ENCODE data around the gene KIF13A. TPM values are rescaled to one million over a fixed set of nuclear protein-coding genes. Genes with fewer than 3 reads are reported as not detected.

Gene KIF13A
- total RNA-seq, 1 experiment from 2014 or later, result 19.7 TPM

- ChIA-PET POLR2A (ENCODE audit: low non-redundant PET) (no interaction called here), CTCF (no interaction called here)
- DNase-seq (ENCODE audit: low spot score), result no peak
- Histone ChIP-seq H3K9me3 (ENCODE audit: low read depth, low read length, poor library complexity, severe bottlenecking) (no peaks in the 10 kb centered on the region), H3K36me3 (ENCODE audit: insufficient read depth, low read length, poor library complexity, severe bottlenecking) (no peaks in the 10 kb centered on the region), H3K4me3 (ENCODE audit: low read depth, low read length, poor library complexity, severe bottlenecking) (no peak overlapping the region), H3K27me3 (replicated peaks; ENCODE audit: insufficient read depth, low read depth, low read length, poor library complexity) (no peaks in the 10 kb centered on the region), H3K27ac (ENCODE audit: low read depth, low read length, poor library complexity, severe bottlenecking) (peak overlapping the region; percentile 36), H3K4me1 (ENCODE audit: insufficient read depth, low read length, poor library complexity, severe bottlenecking) (peaks cover 31% of the 10 kb centered on the region)
- no TSS peak for BruUV-seq (replicated peaks)
- intact Hi-C loops (cut with micrococcal nuclease; ENCODE audit: unreplicated experiment), result no loop called here
- TF ChIP-seq CTCF (conservative IDR thresholded peaks at IDR 0.05; ENCODE audit: low read depth, low read length), result no peak
- no peak for TF ChIP-seq EZH2 (IDR thresholded peaks at IDR 0.05; ENCODE audit: borderline replicate concordance, low read depth, low read length, poor library complexity, severe bottlenecking)
These were observed 14.3 kb downstream of the KIF13A start for GRCh38 chr6:17972978-17973622.

- intact Hi-C loops (cut with micrococcal nuclease; ENCODE audit: unreplicated experiment), result no loop called here
- BruUV-seq (replicated peaks), result no TSS peak
- DNase-seq (ENCODE audit: low spot score), result peak; percentile 61
- ChIA-PET CTCF (no interaction called here), POLR2A (ENCODE audit: low non-redundant PET) (no interaction called here)
- H3K27ac ChIP-seq (ENCODE audit: low read depth, low read length, poor library complexity, severe bottlenecking), result peak overlapping the region; percentile 36
- H3K4me1 ChIP-seq (ENCODE audit: insufficient read depth, low read length, poor library complexity, severe bottlenecking), result peaks cover 34% of the 10 kb centered on the region
- no peak overlapping the region for H3K4me3 ChIP-seq (ENCODE audit: low read depth, low read length, poor library complexity, severe bottlenecking)
- H3K27me3 ChIP-seq (replicated peaks; ENCODE audit: insufficient read depth, low read depth, low read length, poor library complexity), result no peaks in the 10 kb centered on the region
- no peaks in the 10 kb centered on the region for H3K36me3 ChIP-seq (ENCODE audit: insufficient read depth, low read length, poor library complexity, severe bottlenecking)
- no peaks in the 10 kb centered on the region for H3K9me3 ChIP-seq (ENCODE audit: low read depth, low read length, poor library complexity, severe bottlenecking)
- TF ChIP-seq CTCF (conservative IDR thresholded peaks at IDR 0.05; ENCODE audit: low read depth, low read length) (no peak), EZH2 (IDR thresholded peaks at IDR 0.05; ENCODE audit: borderline replicate concordance, low read depth, low read length, poor library complexity, severe bottlenecking) (no peak)
These were observed 15.1 kb downstream of the KIF13A start for GRCh38 chr6:17972074-17972952.

GRCh38 chr6:17971128-17972073 is 16.0 kb downstream of the KIF13A start:
- BruUV-seq (replicated peaks), result no TSS peak
- POLR2A ChIA-PET (ENCODE audit: low non-redundant PET), result no interaction called here
- intact Hi-C loops (cut with micrococcal nuclease; ENCODE audit: unreplicated experiment), result no loop called here

More at GRCh38 chr6:17971128-17972073, 16.0 kb downstream of the KIF13A start:
- Histone ChIP-seq H3K27me3 (replicated peaks; ENCODE audit: insufficient read depth, low read depth, low read length, poor library complexity) (no peaks in the 10 kb centered on the region), H3K9me3 (ENCODE audit: low read depth, low read length, poor library complexity, severe bottlenecking) (no peaks in the 10 kb centered on the region), H3K4me3 (ENCODE audit: low read depth, low read length, poor library complexity, severe bottlenecking) (no peak overlapping the region), H3K36me3 (ENCODE audit: insufficient read depth, low read length, poor library complexity, severe bottlenecking) (no peaks in the 10 kb centered on the region), H3K4me1 (ENCODE audit: insufficient read depth, low read length, poor library complexity, severe bottlenecking) (peaks cover 34% of the 10 kb centered on the region), H3K27ac (ENCODE audit: low read depth, low read length, poor library complexity, severe bottlenecking) (peak overlapping the region; percentile 36)
- CTCF ChIA-PET, result no interaction called here
- peak; percentile 81 for DNase-seq (ENCODE audit: low spot score)
- no peak for TF ChIP-seq EZH2 (IDR thresholded peaks at IDR 0.05; ENCODE audit: borderline replicate concordance, low read depth, low read length, poor library complexity, severe bottlenecking)

Measured in A673 (cell line).